A549 (cell line): ENCODE data around the gene PEAK3. TPM values are rescaled to one million over a fixed set of nuclear protein-coding genes. Genes with fewer than 3 reads are reported as not detected.

ENCODE experiments used
- ATAC-seq, 2 experiments: fragments of 200-7000 bp in 1 of 2; fragments of >200 bp in 1 of 2; cut with Nextera tagmentation in 1 of 2; cut with Tn5 transposase in 1 of 2; 3 replicates each; pipeline versions ENCODE4 v1.8.0 to v1.9.1; 2018 to 2020; ENCODE audit warnings: mild to moderate bottlenecking in 1 of 2, moderate library complexity in 1 of 2
- CTCF ChIA-PET: fragments of 300-600 bp; sonication (Branson Sonifier 250); formaldehyde crosslinking; extraction: SDS; loops from one replicate; lab custom pipeline; 2021; ENCODE audit warnings: antibody characterized with exemption, inconsistent platforms; lab: Yijun Ruan, JAX
- POLR2A ChIA-PET: fragments of 350-600 bp; formaldehyde crosslinking; extraction: SDS; loops from one replicate; lab custom pipeline; 2021; ENCODE audit warnings: antibody characterized with exemption, inconsistent platforms; lab: Yijun Ruan, JAX
- DNase-seq, 2 experiments: peaks; one replicate each; pipeline versions ENCODE4 v3.0.0 to v3.0.0-alpha.2; 2011 to 2016; ENCODE audit warnings: low read depth in 1 of 2, low spot score in 1 of 2
- FAIRE-seq: peaks from 2 replicates; lab custom pipeline; 2011; peaks lifted over from hg19 to GRCh38; lab: Jason Lieb, UNC
- H3K27ac ChIP-seq, 2 experiments: fragments of >200 bp; sonication (Bioruptor Twin); formaldehyde crosslinking; 3 replicates each; pipeline ENCODE4 v1.5.1; 2016 to 2017
- H3K4me1 ChIP-seq: fragments of >200 bp; sonication (Bioruptor Twin); formaldehyde crosslinking; 3 replicates; pipeline ENCODE4 v1.6.1; 2016
- H3K4me2 ChIP-seq: fragments of >200 bp; sonication (Bioruptor Twin); formaldehyde crosslinking; 3 replicates; pipeline ENCODE4 v1.6.1; 2016
- H3K4me3 ChIP-seq: fragments of >200 bp; sonication (Bioruptor Twin); formaldehyde crosslinking; 3 replicates; pipeline ENCODE4 v1.5.1; 2016
- H3K9me3 ChIP-seq: fragments of >200 bp; sonication (Bioruptor Twin); formaldehyde crosslinking; 3 replicates; pipeline ENCODE4 v1.6.1; 2016
- BHLHE40 ChIP-seq: IDR thresholded peaks from 2 replicates; pipeline ENCODE4 v1.6.1; 2012; ENCODE audit warnings: low read depth, low read length, inconsistent platforms
- CBX2 ChIP-seq: fragments of 200-600 bp; sonication (generic); IDR thresholded peaks from 2 replicates; pipeline ENCODE4 v1.6.1; 2016; ENCODE audit warnings: low read depth, mild to moderate bottlenecking, borderline replicate concordance
- CHD4 ChIP-seq: fragments of 200-600 bp; sonication (generic); IDR thresholded peaks from 2 replicates; pipeline ENCODE4 v1.6.1; 2016; ENCODE audit warnings: antibody characterized with exemption, mild to moderate bottlenecking, borderline replicate concordance
- CTCF ChIP-seq: fragments of >200 bp; sonication (Bioruptor Twin); formaldehyde crosslinking; IDR thresholded peaks from 3 replicates; pipeline ENCODE4 v1.5.1; 2016
- E2F6 ChIP-seq: IDR thresholded peaks from 2 replicates; pipeline ENCODE4 v1.6.1; 2012; ENCODE audit warnings: low read depth, borderline replicate concordance
- ELK1 ChIP-seq: fragments of 150-350 bp; IDR thresholded peaks from 2 replicates; pipeline ENCODE4 v1.6.1; 2014; ENCODE audit warnings: low read depth, mild to moderate bottlenecking, low read length
- FOSL2 ChIP-seq, 2 experiments: fragments of 450-650 bp in 1 of 2; fragments of >200 bp in 1 of 2; sonication (Bioruptor Twin) in 1 of 2; formaldehyde crosslinking; IDR thresholded peaks; 2 replicates each; pipeline versions ENCODE4 v1.5.0 to v1.6.1; 2016 to 2020; ENCODE audit warnings: mild to moderate bottlenecking in 1 of 2, moderate library complexity in 1 of 2
- FOXS1 ChIP-seq: fragments of 250-450 bp; sonication (Bioruptor Pico); IDR thresholded peaks from 2 replicates; pipeline ENCODE4 v1.5.0; 2020; ENCODE audit warnings: mild to moderate bottlenecking, moderate library complexity
- HES2 ChIP-seq: fragments of >200 bp; sonication (Bioruptor Twin); formaldehyde crosslinking; IDR thresholded peaks from 2 replicates; pipeline ENCODE4 v1.6.1; 2016
- HEYL ChIP-seq: fragments of 250-450 bp; sonication (Bioruptor Pico); IDR thresholded peaks from 2 replicates; pipeline ENCODE4 v1.8.0; 2021; ENCODE audit warnings: mild to moderate bottlenecking, moderate library complexity
- HOXB5 ChIP-seq: fragments of 250-450 bp; sonication (Bioruptor Pico); IDR thresholded peaks from 2 replicates; pipeline ENCODE4 v1.5.0; 2020; ENCODE audit warnings: mild to moderate bottlenecking, moderate library complexity
- JUN ChIP-seq, 2 experiments: fragments of >200 bp; sonication (Bioruptor Twin); formaldehyde crosslinking; IDR thresholded peaks; 2 replicates in 1 of 2; 3 replicates in 1 of 2; pipeline ENCODE4 v1.6.1; 2016 to 2017
- KDM5A ChIP-seq: fragments of 200-600 bp; sonication (generic); IDR thresholded peaks from 2 replicates; pipeline ENCODE4 v1.6.1; 2016; ENCODE audit warnings: antibody characterized with exemption, mild to moderate bottlenecking
- MAFK ChIP-seq: fragments of 450-650 bp; IDR thresholded peaks from 2 replicates; pipeline ENCODE4 v1.6.1; 2014; ENCODE audit not compliant: partially characterized antibody
- NPAS2 ChIP-seq: fragments of 250-450 bp; sonication (Bioruptor Pico); IDR thresholded peaks from 2 replicates; pipeline ENCODE4 v1.8.0; 2022; ENCODE audit warnings: mild to moderate bottlenecking, moderate library complexity, borderline replicate concordance
- PHF8 ChIP-seq: fragments of 200-600 bp; sonication (generic); IDR thresholded peaks from 2 replicates; pipeline ENCODE4 v1.6.1; 2016; ENCODE audit warnings: low read depth, mild to moderate bottlenecking, antibody characterized with exemption, moderate library complexity, borderline replicate concordance
- POLR2AphosphoS2 ChIP-seq: conservative IDR thresholded peaks from 2 replicates; pipeline ENCODE4 v1.6.1; 2012; ENCODE audit warnings: low read length, improper control_type of control experiment, inconsistent platforms
- RAD21 ChIP-seq, 2 experiments: fragments of >200 bp in 1 of 2; sonication (Bioruptor Twin) in 1 of 2; formaldehyde crosslinking in 1 of 2; IDR thresholded peaks in 1 of 2; conservative IDR thresholded peaks in 1 of 2; 2 replicates in 1 of 2; 3 replicates in 1 of 2; pipeline ENCODE4 v1.6.1; 2012 to 2018; ENCODE audit warnings: inconsistent platforms in 1 of 2
- RARB ChIP-seq: fragments of 250-450 bp; sonication (Bioruptor Pico); IDR thresholded peaks from 2 replicates; pipeline ENCODE4 v1.8.0; 2021; ENCODE audit warnings: mild to moderate bottlenecking, moderate library complexity
- RCOR1 ChIP-seq: fragments of 150-350 bp; IDR thresholded peaks from 2 replicates; pipeline ENCODE4 v1.6.1; 2014; ENCODE audit warnings: antibody characterized with exemption, low read length, low read depth
- RFX5 ChIP-seq: fragments of 450-650 bp; IDR thresholded peaks from 2 replicates; pipeline ENCODE4 v1.7.1; 2014; ENCODE audit warnings: antibody characterized with exemption, mild to moderate bottlenecking, moderate library complexity
- SMC3 ChIP-seq: fragments of >200 bp; sonication (Bioruptor Twin); formaldehyde crosslinking; IDR thresholded peaks from 3 replicates; pipeline ENCODE4 v1.6.1; 2018; ENCODE audit warnings: inconsistent platforms
- TFCP2L1 ChIP-seq: fragments of 250-450 bp; sonication (Bioruptor Pico); IDR thresholded peaks from 2 replicates; pipeline ENCODE4 v1.5.0; 2021; ENCODE audit warnings: mild to moderate bottlenecking
- TP53 ChIP-seq: fragments of 250-450 bp; sonication (Bioruptor Pico); IDR thresholded peaks from 2 replicates; pipeline ENCODE4 v1.5.0; 2021; ENCODE audit warnings: mild to moderate bottlenecking, moderate library complexity
- ZFP36 ChIP-seq: fragments of 450-650 bp; IDR thresholded peaks from 2 replicates; pipeline ENCODE4 v1.6.1; 2014; ENCODE audit warnings: borderline replicate concordance; ENCODE audit not compliant: partially characterized antibody
- WGBS: methylation state at CpG from one replicate; pipeline ENCODE4 v1.1.6; 2017; ENCODE audit errors: missing lambda C conversion rate; 5-methylcytosine and 5-hydroxymethylcytosine counted together
- polyA plus RNA-seq, 4 experiments: library from polyadenylated mRNA; depleted of rRNA in 3 of 4; stranded (reverse); fragments of >200 nt; fragmentation: RNase III in 1 of 4; extraction: RNeasy Plus Mini Kit Qiagen cat#74134 plus additional on column Dnase treatment in 1 of 4; gene quantifications; 2 replicates in 3 of 4; 3 replicates in 1 of 4; pipeline ENCODE4 v1.2.3, GENCODE V29; 2011 to 2017

The PEAK3 gene
- polyA plus RNA-seq, 2 of the 4 experiments (the other 2 are of a cell fraction): not detected

- no peak overlapping the region for H3K27ac ChIP-seq
- ChIA-PET POLR2A (no interaction called here), CTCF (interaction anchor here (1.0 to 2.0 kb wide), 4 partner anchors 15 to 167 kb away, joined by 3 to 6 read pairs (median 4); no protein-coding TSS in a partner anchor)
- peaks cover 14% of the 10 kb centered on the region for H3K4me1 ChIP-seq
- H3K4me3 ChIP-seq: no peak overlapping the region
- no peaks in the 10 kb centered on the region for H3K9me3 ChIP-seq
- ATAC-seq (no peak), DNase-seq (no peak), FAIRE-seq (no peak)
- WGBS: 86% methylated on average over 9 of the region's 9 CpGs
- no peak for TF ChIP-seq NPAS2
- no peak for TF ChIP-seq TFCP2L1
- no peak for TF ChIP-seq RCOR1
- TF ChIP-seq MAFK: no peak
- no peak for TF ChIP-seq E2F6
- no peak for TF ChIP-seq HOXB5 (CRISPR knock-in tag)
- no peak for TF ChIP-seq PHF8
- TF ChIP-seq KDM5A: no peak
- TF ChIP-seq CHD4: no peak
- no peak for TF ChIP-seq BHLHE40
- TF ChIP-seq CTCF: no peak
- no peak for TF ChIP-seq RFX5
- TF ChIP-seq FOXS1 (CRISPR knock-in tag): no peak
- no peak overlapping the region for H3K4me2 ChIP-seq
Observed at GRCh38 chr19:2277138-2277537, 4.8 kb downstream of the PEAK3 start.

- H3K4me1 ChIP-seq: peaks cover 19% of the 10 kb centered on the region
- no peak overlapping the region for H3K4me2 ChIP-seq
- no peak for FAIRE-seq
- ChIA-PET POLR2A (no interaction called here), CTCF (interaction anchor here (1.0 to 2.5 kb wide), 6 partner anchors 12 to 108 kb away, joined by 3 to 11 read pairs (median 4); no protein-coding TSS in a partner anchor)
- no peak for DNase-seq
- ATAC-seq: no peak
- 92% methylated on average over 19 of the region's 28 CpGs for WGBS
- H3K9me3 ChIP-seq: no peaks in the 10 kb centered on the region
- H3K4me3 ChIP-seq: no peak overlapping the region
- no peak overlapping the region for H3K27ac ChIP-seq
- TF ChIP-seq SMC3: no peak
- TF ChIP-seq JUN (IDR thresholded peaks at IDR 0.05): no peak
- TF ChIP-seq HEYL (CRISPR knock-in tag): no peak
- no peak for TF ChIP-seq RAD21 (conservative IDR thresholded peaks at IDR 0.05 in 1 of 2, IDR thresholded peaks at IDR 0.05 in 1 of 2)
- no peak for TF ChIP-seq CHD4
- TF ChIP-seq MAFK: no peak
- TF ChIP-seq POLR2AphosphoS2: no peak
- TF ChIP-seq BHLHE40: no peak
- TF ChIP-seq ELK1: no peak
- no peak for TF ChIP-seq TFCP2L1
- TF ChIP-seq CBX2: no peak
- TF ChIP-seq FOSL2 (IDR thresholded peaks at IDR 0.05): no peak
- no peak for TF ChIP-seq FOSL2 (CRISPR knock-in tag; IDR thresholded peaks at IDR 0.05)
- TF ChIP-seq PHF8: no peak
- TF ChIP-seq HES2: no peak
- TF ChIP-seq TP53 (CRISPR knock-in tag): no peak
- no peak for TF ChIP-seq RARB
- no peak for TF ChIP-seq ZFP36
Observed at GRCh38 chr19:2276429-2276986, 5.5 kb downstream of the PEAK3 start.
